Measurements from ENCODE around the gene LRRC37B.
"Not testable (repeated sequence)": the region's sequence is repeated elsewhere in the genome, so short reads cannot be mapped to it uniquely, and the experiment has no call there.

LRRC37B gene

GRCh38 chr17:32061840-32062239 lies 54.7 kb downstream of the LRRC37B start:
- H3K9me3 Mint-ChIP-seq (ENCODE audit: low read depth); H3K4me1 Mint-ChIP-seq (ENCODE audit: low read depth); H3K36me3 Mint-ChIP-seq; H3K27ac Mint-ChIP-seq; H3K4me3 Mint-ChIP-seq; H3K27me3 Mint-ChIP-seq: not testable (repeated sequence)

- not testable (repeated sequence) for H3K9me3 Mint-ChIP-seq (ENCODE audit: low read depth); H3K27ac Mint-ChIP-seq; H3K4me3 Mint-ChIP-seq; H3K4me1 Mint-ChIP-seq (ENCODE audit: low read depth); H3K36me3 Mint-ChIP-seq; H3K27me3 Mint-ChIP-seq
Observed at GRCh38 chr17:32064091-32064490, 56.9 kb downstream of the LRRC37B start.

GRCh38 chr17:32066123-32066680 lies 59.0 kb downstream of the LRRC37B start:
- not testable (repeated sequence) for H3K27me3 Mint-ChIP-seq; H3K9me3 Mint-ChIP-seq (ENCODE audit: low read depth); H3K36me3 Mint-ChIP-seq; H3K4me3 Mint-ChIP-seq; H3K4me1 Mint-ChIP-seq (ENCODE audit: low read depth); H3K27ac Mint-ChIP-seq

GRCh38 chr17:32066863-32067642 lies 59.9 kb downstream of the LRRC37B start:
- peak overlapping the region; percentile 47 for H3K4me3 Mint-ChIP-seq
- not testable (repeated sequence) for H3K27ac Mint-ChIP-seq; H3K4me1 Mint-ChIP-seq (ENCODE audit: low read depth); H3K36me3 Mint-ChIP-seq; H3K9me3 Mint-ChIP-seq (ENCODE audit: low read depth); H3K27me3 Mint-ChIP-seq

GRCh38 chr17:32069067-32069466 lies 61.9 kb downstream of the LRRC37B start:
- not testable (repeated sequence) for H3K27me3 Mint-ChIP-seq; H3K9me3 Mint-ChIP-seq (ENCODE audit: low read depth); H3K4me1 Mint-ChIP-seq (ENCODE audit: low read depth); H3K4me3 Mint-ChIP-seq; H3K27ac Mint-ChIP-seq; H3K36me3 Mint-ChIP-seq

- H3K9me3 Mint-ChIP-seq (ENCODE audit: low read depth); H3K4me3 Mint-ChIP-seq; H3K4me1 Mint-ChIP-seq (ENCODE audit: low read depth); H3K27ac Mint-ChIP-seq; H3K27me3 Mint-ChIP-seq; H3K36me3 Mint-ChIP-seq: not testable (repeated sequence)
Observed at GRCh38 chr17:32071961-32072360, 64.8 kb downstream of the LRRC37B start.

GRCh38 chr17:32073131-32073530 lies 65.9 kb downstream of the LRRC37B start:
- H3K27me3 Mint-ChIP-seq; H3K4me3 Mint-ChIP-seq; H3K9me3 Mint-ChIP-seq (ENCODE audit: low read depth); H3K27ac Mint-ChIP-seq; H3K36me3 Mint-ChIP-seq; H3K4me1 Mint-ChIP-seq (ENCODE audit: low read depth): not testable (repeated sequence)

GRCh38 chr17:32079753-32080152 lies 72.6 kb downstream of the LRRC37B start:
- peak overlapping the region; percentile 76 for H3K27ac Mint-ChIP-seq

GRCh38 chr17:32083550-32083979 lies 76.4 kb downstream of the LRRC37B start:
- not testable (repeated sequence) for H3K27ac Mint-ChIP-seq; H3K27me3 Mint-ChIP-seq; H3K36me3 Mint-ChIP-seq; H3K4me1 Mint-ChIP-seq (ENCODE audit: low read depth); H3K4me3 Mint-ChIP-seq; H3K9me3 Mint-ChIP-seq (ENCODE audit: low read depth)

More at GRCh38 chr17:32079753-32080152, 72.6 kb downstream of the LRRC37B start:
- H3K4me3 Mint-ChIP-seq: peak overlapping the region; percentile 65
- H3K36me3 Mint-ChIP-seq; H3K27me3 Mint-ChIP-seq; H3K9me3 Mint-ChIP-seq (ENCODE audit: low read depth); H3K4me1 Mint-ChIP-seq (ENCODE audit: low read depth): not testable (repeated sequence)

GRCh38 chr17:32084003-32084941 lies 77.1 kb downstream of the LRRC37B start:
- H3K4me3 Mint-ChIP-seq: peak overlapping the region; percentile 40
- H3K9me3 Mint-ChIP-seq (ENCODE audit: low read depth); H3K4me1 Mint-ChIP-seq (ENCODE audit: low read depth); H3K27me3 Mint-ChIP-seq; H3K27ac Mint-ChIP-seq; H3K36me3 Mint-ChIP-seq: not testable (repeated sequence)

GRCh38 chr17:32084942-32085829 lies 78.0 kb downstream of the LRRC37B start:
- H3K36me3 Mint-ChIP-seq; H3K27ac Mint-ChIP-seq; H3K27me3 Mint-ChIP-seq; H3K4me1 Mint-ChIP-seq (ENCODE audit: low read depth); H3K9me3 Mint-ChIP-seq (ENCODE audit: low read depth); H3K4me3 Mint-ChIP-seq: not testable (repeated sequence)

- H3K36me3 Mint-ChIP-seq; H3K4me3 Mint-ChIP-seq; H3K9me3 Mint-ChIP-seq (ENCODE audit: low read depth): not testable (repeated sequence)
Observed at GRCh38 chr17:32086833-32087232, 79.7 kb downstream of the LRRC37B start.

GRCh38 chr17:32092062-32092461 lies 84.9 kb downstream of the LRRC37B start:
- not testable (repeated sequence) for H3K4me3 Mint-ChIP-seq; H3K36me3 Mint-ChIP-seq; H3K9me3 Mint-ChIP-seq (ENCODE audit: low read depth); H3K27ac Mint-ChIP-seq; H3K4me1 Mint-ChIP-seq (ENCODE audit: low read depth); H3K27me3 Mint-ChIP-seq

More at GRCh38 chr17:32086833-32087232, 79.7 kb downstream of the LRRC37B start:
- not testable (repeated sequence) for H3K27ac Mint-ChIP-seq; H3K4me1 Mint-ChIP-seq (ENCODE audit: low read depth); H3K27me3 Mint-ChIP-seq

GRCh38 chr17:32099686-32100085 lies 92.5 kb downstream of the LRRC37B start:
- peaks cover 18% of the 10 kb centered on the region for H3K4me1 Mint-ChIP-seq (ENCODE audit: low read depth)
- H3K36me3 Mint-ChIP-seq: peaks cover 2% of the 10 kb centered on the region
- no peaks in the 10 kb centered on the region for H3K27me3 Mint-ChIP-seq
- H3K27ac Mint-ChIP-seq: no peak overlapping the region
- H3K4me3 Mint-ChIP-seq: no peak overlapping the region
- no peaks in the 10 kb centered on the region for H3K9me3 Mint-ChIP-seq (ENCODE audit: low read depth)

- H3K4me1 Mint-ChIP-seq (ENCODE audit: low read depth): peaks cover 19% of the 10 kb centered on the region
- not testable (repeated sequence) for H3K27me3 Mint-ChIP-seq; H3K4me3 Mint-ChIP-seq; H3K36me3 Mint-ChIP-seq; H3K9me3 Mint-ChIP-seq (ENCODE audit: low read depth); H3K27ac Mint-ChIP-seq
Observed at GRCh38 chr17:32100323-32100722, 93.1 kb downstream of the LRRC37B start.
